H9 (cell line): ENCODE measurements around the gene ABCA12. TPM values are rescaled to one million over a fixed set of nuclear protein-coding genes. Genes with fewer than 3 reads are reported as not detected.

Experiments used
- DNase-seq: peaks from one replicate; pipeline ENCODE4 v3.0.0-alpha.2; 2017
- H2AFZ ChIP-seq: one replicate; pipeline ENCODE4 v1.6.1; 2013; ENCODE audit warnings: mild to moderate bottlenecking, low read length, control low read depth, moderate library complexity
- H2AK5ac ChIP-seq: 2 replicates; pipeline ENCODE4 v1.6.1; 2013; ENCODE audit warnings: low read length, control low read depth, mixed read lengths; ENCODE audit not compliant: insufficient read length
- H2BK120ac ChIP-seq: one replicate; pipeline ENCODE4 v1.6.1; 2013; ENCODE audit warnings: low read depth, mild to moderate bottlenecking, low read length, control low read depth, inconsistent platforms; ENCODE audit not compliant: poor library complexity, severe bottlenecking
- H2BK12ac ChIP-seq: 2 replicates; pipeline ENCODE4 v1.6.1; 2013; ENCODE audit warnings: low read length, control low read depth, mixed read lengths, low read depth; ENCODE audit not compliant: insufficient read length
- H2BK15ac ChIP-seq: 2 replicates; pipeline ENCODE4 v1.6.1; 2013; ENCODE audit warnings: low read depth, low read length, control low read depth
- H2BK20ac ChIP-seq: one replicate; pipeline ENCODE4 v1.6.1; 2013; ENCODE audit warnings: low read depth, mild to moderate bottlenecking, low read length, control low read depth, inconsistent platforms; ENCODE audit not compliant: poor library complexity, severe bottlenecking
- H2BK5ac ChIP-seq: 2 replicates; pipeline ENCODE4 v1.6.1; 2013; ENCODE audit warnings: low read length, control low read depth, mixed read lengths; ENCODE audit not compliant: insufficient read length
- H3K14ac ChIP-seq: 2 replicates; pipeline ENCODE4 v1.6.1; 2013; ENCODE audit warnings: low read length, control low read depth; ENCODE audit not compliant: insufficient read depth
- H3K18ac ChIP-seq: 2 replicates; pipeline ENCODE4 v1.6.1; 2013; ENCODE audit warnings: low read depth, mild to moderate bottlenecking, mixed read lengths, low read length, control low read depth; ENCODE audit not compliant: insufficient read length
- H3K23ac ChIP-seq: 2 replicates; pipeline ENCODE4 v1.6.1; 2013; ENCODE audit warnings: low read length, control low read depth, mixed read lengths, low read depth; ENCODE audit not compliant: insufficient read length
- H3K23me2 ChIP-seq: 2 replicates; pipeline ENCODE4 v1.6.1; 2013; ENCODE audit warnings: low read depth, mild to moderate bottlenecking, mixed read lengths, low read length, control low read depth; ENCODE audit not compliant: insufficient read length, poor library complexity, severe bottlenecking
- H3K27ac ChIP-seq: 2 replicates; pipeline ENCODE4 v1.5.1; 2013; ENCODE audit warnings: low read length, control low read depth, mixed read lengths, low read depth; ENCODE audit not compliant: insufficient read length
- H3K27me3 ChIP-seq: 2 replicates; pipeline ENCODE4 v1.6.1; 2013; ENCODE audit warnings: low read length, control low read depth, inconsistent platforms; ENCODE audit not compliant: insufficient read depth
- H3K4ac ChIP-seq: 2 replicates; pipeline ENCODE4 v1.6.1; 2013; ENCODE audit warnings: low read depth, mild to moderate bottlenecking, control low read depth, inconsistent platforms, low read length, moderate library complexity
- H3K4me1 ChIP-seq: 2 replicates; pipeline ENCODE4 v1.6.1; 2013; ENCODE audit warnings: low read length, control low read depth, inconsistent platforms; ENCODE audit not compliant: insufficient read depth
- H3K4me2 ChIP-seq: 2 replicates; pipeline ENCODE4 v1.6.1; 2013; ENCODE audit warnings: low read length, control low read depth, mixed read lengths; ENCODE audit not compliant: insufficient read length, insufficient read depth
- H3K56ac ChIP-seq: 2 replicates; pipeline ENCODE4 v1.6.1; 2013; ENCODE audit warnings: low read depth, mild to moderate bottlenecking, mixed read lengths, low read length, control low read depth; ENCODE audit not compliant: insufficient read length
- H3K79me1 ChIP-seq: 2 replicates; pipeline ENCODE4 v1.6.1; 2013; ENCODE audit warnings: low read depth, mild to moderate bottlenecking, moderate library complexity, low read length, control low read depth, inconsistent platforms; ENCODE audit not compliant: insufficient read depth, poor library complexity, severe bottlenecking
- H3K79me2 ChIP-seq: 2 replicates; pipeline ENCODE4 v1.6.1; 2013; ENCODE audit warnings: low read length, control low read depth, inconsistent platforms; ENCODE audit not compliant: insufficient read depth
- H3K9ac ChIP-seq: 2 replicates; pipeline ENCODE4 v1.6.1; 2013; ENCODE audit warnings: low read length, control low read depth, mixed read lengths; ENCODE audit not compliant: insufficient read length; ENCODE audit errors: extremely low read depth
- H3K9me3 ChIP-seq: one replicate; pipeline ENCODE4 v1.6.1; 2013; ENCODE audit warnings: low read depth, low read length, inconsistent platforms; ENCODE audit not compliant: control insufficient read depth
- H3T11ph ChIP-seq: one replicate; pipeline ENCODE4 v1.6.1; 2013; ENCODE audit warnings: mild to moderate bottlenecking, low read length, control low read depth, inconsistent platforms
- H4K20me1 ChIP-seq: one replicate; pipeline ENCODE4 v1.6.1; 2013; ENCODE audit not compliant: control insufficient read depth, insufficient read length, insufficient read depth
- H4K5ac ChIP-seq: 2 replicates; pipeline ENCODE4 v1.6.1; 2013; ENCODE audit warnings: low read depth, mild to moderate bottlenecking, mixed read lengths, low read length, control low read depth; ENCODE audit not compliant: insufficient read length
- H4K8ac ChIP-seq: replicated peaks from 2 replicates; pipeline ENCODE4 v1.6.1; 2013; ENCODE audit warnings: low read length, control low read depth, mixed read lengths, low read depth; ENCODE audit not compliant: insufficient read length
- H4K91ac ChIP-seq: 2 replicates; pipeline ENCODE4 v1.6.1; 2013; ENCODE audit warnings: low read depth, mild to moderate bottlenecking, moderate library complexity, mixed read lengths, low read length, control low read depth; ENCODE audit not compliant: insufficient read length
- H3K27ac Mint-ChIP-seq, 3 experiments: 2 replicates in 2 of 3; 3 replicates in 1 of 3; pipeline ENCODE4 v1.8.0; 2020 to 2021; ENCODE audit warnings: mixed read lengths in 3 of 3, mild to moderate bottlenecking in 1 of 3, moderate library complexity in 1 of 3
- H3K27me3 Mint-ChIP-seq: 2 replicates; pipeline ENCODE4 v1.8.0; 2021; ENCODE audit warnings: low read depth, mild to moderate bottlenecking, moderate library complexity, mixed read lengths
- H3K36me3 Mint-ChIP-seq, 3 experiments: 2 replicates in 2 of 3; 3 replicates in 1 of 3; pipeline ENCODE4 v1.8.0; 2020 to 2021; ENCODE audit warnings: low read depth in 3 of 3, mixed read lengths in 3 of 3; ENCODE audit not compliant: insufficient read depth in 1 of 3
- H3K4me1 Mint-ChIP-seq, 2 experiments: 2 replicates each; pipeline ENCODE4 v1.8.0; 2020; ENCODE audit warnings: mixed read lengths in 2 of 2
- H3K4me3 Mint-ChIP-seq, 2 experiments: 2 replicates in 1 of 2; 3 replicates in 1 of 2; pipeline ENCODE4 v1.8.0; 2020 to 2021; ENCODE audit warnings: mild to moderate bottlenecking in 2 of 2, mixed read lengths in 2 of 2, moderate library complexity in 1 of 2
- H3K9me3 Mint-ChIP-seq, 2 experiments: 2 replicates in 1 of 2; 3 replicates in 1 of 2; pipeline ENCODE4 v1.8.0; 2020; ENCODE audit warnings: mild to moderate bottlenecking in 2 of 2, mixed read lengths in 2 of 2, moderate library complexity in 1 of 2
- WGBS: extraction: QIAGEN DNeasy Blood & Tissue Kit; methylation state at CpG from one replicate; pipeline ENCODE4 v1.1.7; 2013; ENCODE audit warnings: missing lambda C conversion rate, low lambda C conversion rate, mixed read lengths; ENCODE audit not compliant: insufficient read length; ENCODE audit errors: extremely low coverage; 5-methylcytosine and 5-hydroxymethylcytosine counted together
- total RNA-seq: library from RNA; stranded (reverse); gene quantifications from 2 replicates; pipeline ENCODE4 v1.2.1, GENCODE V29; 2021
- TF ChIP-seq, protein P1 (sequence below): fragments of 200-600 bp; sonication (generic); conservative IDR thresholded peaks from 3 replicates; pipeline ENCODE4 v1.8.0; 2021; ENCODE audit warnings: antibody characterized with exemption, mild to moderate bottlenecking

The ABCA12 gene
- total RNA-seq, 1 experiment from 2014 or later: not detected

- H2BK12ac ChIP-seq: no peak overlapping the region
- no peak overlapping the region for H2BK15ac ChIP-seq
- no peaks in the 10 kb centered on the region for H3K27me3 ChIP-seq
- no peaks in the 10 kb centered on the region for H3K23me2 ChIP-seq
- DNase-seq: no peak
- no peak overlapping the region for H3K4ac ChIP-seq
- H3K27me3 Mint-ChIP-seq: no peaks in the 10 kb centered on the region
- H4K91ac ChIP-seq: no peak overlapping the region
- H3K9ac ChIP-seq: no peak overlapping the region
- TF ChIP-seq, protein P1, sequence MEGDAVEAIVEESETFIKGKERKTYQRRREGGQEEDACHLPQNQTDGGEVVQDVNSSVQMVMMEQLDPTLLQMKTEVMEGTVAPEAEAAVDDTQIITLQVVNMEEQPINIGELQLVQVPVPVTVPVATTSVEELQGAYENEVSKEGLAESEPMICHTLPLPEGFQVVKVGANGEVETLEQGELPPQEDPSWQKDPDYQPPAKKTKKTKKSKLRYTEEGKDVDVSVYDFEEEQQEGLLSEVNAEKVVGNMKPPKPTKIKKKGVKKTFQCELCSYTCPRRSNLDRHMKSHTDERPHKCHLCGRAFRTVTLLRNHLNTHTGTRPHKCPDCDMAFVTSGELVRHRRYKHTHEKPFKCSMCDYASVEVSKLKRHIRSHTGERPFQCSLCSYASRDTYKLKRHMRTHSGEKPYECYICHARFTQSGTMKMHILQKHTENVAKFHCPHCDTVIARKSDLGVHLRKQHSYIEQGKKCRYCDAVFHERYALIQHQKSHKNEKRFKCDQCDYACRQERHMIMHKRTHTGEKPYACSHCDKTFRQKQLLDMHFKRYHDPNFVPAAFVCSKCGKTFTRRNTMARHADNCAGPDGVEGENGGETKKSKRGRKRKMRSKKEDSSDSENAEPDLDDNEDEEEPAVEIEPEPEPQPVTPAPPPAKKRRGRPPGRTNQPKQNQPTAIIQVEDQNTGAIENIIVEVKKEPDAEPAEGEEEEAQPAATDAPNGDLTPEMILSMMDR: no peak
- H3K9me3 ChIP-seq: no peaks in the 10 kb centered on the region
- no peaks in the 10 kb centered on the region for H3K4me1 ChIP-seq
- H3K4me2 ChIP-seq: no peak overlapping the region
- no peak overlapping the region for H2AFZ ChIP-seq
- H3K4me1 Mint-ChIP-seq: no peaks in the 10 kb centered on the region
- no peaks in the 10 kb centered on the region for H3K79me2 ChIP-seq
- H2AK5ac ChIP-seq: no peak overlapping the region
- no peak overlapping the region for H3T11ph ChIP-seq
- no peak overlapping the region for H3K14ac ChIP-seq
- H4K5ac ChIP-seq: no peak overlapping the region
- H4K20me1 ChIP-seq: no peaks in the 10 kb centered on the region
- no peak overlapping the region for H2BK20ac ChIP-seq
- H2BK5ac ChIP-seq: no peak overlapping the region
- no CpG with 5 or more reads among the region's 8 CpGs for WGBS
- H3K56ac ChIP-seq: no peak overlapping the region
- H3K79me1 ChIP-seq: no peaks in the 10 kb centered on the region
- H3K4me3 Mint-ChIP-seq: no peak overlapping the region
- peaks cover 9 to 21% (median 12%) of the 10 kb centered on the region in 3 experiments for H3K36me3 Mint-ChIP-seq
- H3K23ac ChIP-seq: no peak overlapping the region
- no peak overlapping the region for H2BK120ac ChIP-seq
- H3K9me3 Mint-ChIP-seq: peaks cover 24 to 29% of the 10 kb centered on the region in 2 experiments
- no peak overlapping the region for H3K27ac ChIP-seq
- no peak overlapping the region for H4K8ac ChIP-seq
- H3K27ac Mint-ChIP-seq: peak overlapping the region in 1 of 3 experiments; percentile 76; a peak in 2 of 7 replicates
- no peak overlapping the region for H3K18ac ChIP-seq
Measured at GRCh38 chr2:215161301-215161829, 22.9 kb upstream of the ABCA12 start.
